ENCODE data around the gene NUDT5.
"Not testable (repeated sequence)": the region's sequence is repeated elsewhere in the genome, so short reads cannot be mapped to it uniquely, and the experiment has no call there.

The NUDT5 gene

GRCh38 chr10:12235116-12235694 lies 39.5 kb upstream of the NUDT5 start:
- no peak for TF ChIP-seq CTCF (conservative IDR thresholded peaks at IDR 0.05; ENCODE audit: low read length)
- no peak overlapping the region for H3K4me3 ChIP-seq (ENCODE audit: low read length)
- DNase-seq (ENCODE audit: low read depth), result no peak

- DNase-seq (ENCODE audit: low read depth); H3K4me3 ChIP-seq (ENCODE audit: low read length): not testable (repeated sequence)
Measured at GRCh38 chr10:12234687-12235086, 39.0 kb upstream of the NUDT5 start.

GRCh38 chr10:12228851-12229250 lies 33.2 kb upstream of the NUDT5 start:
- H3K4me3 ChIP-seq (ENCODE audit: low read length), result no peak overlapping the region
- TF ChIP-seq CTCF (conservative IDR thresholded peaks at IDR 0.05; ENCODE audit: low read length), result no peak
- DNase-seq (ENCODE audit: low read depth), result no peak

GRCh38 chr10:12226438-12226837 lies 30.7 kb upstream of the NUDT5 start:
- not testable (repeated sequence) for H3K4me3 ChIP-seq (ENCODE audit: low read length); DNase-seq (ENCODE audit: low read depth)

- no peak for DNase-seq (ENCODE audit: low read depth)
- H3K4me3 ChIP-seq (ENCODE audit: low read length), result no peak overlapping the region
- no peak for TF ChIP-seq CTCF (conservative IDR thresholded peaks at IDR 0.05; ENCODE audit: low read length)
Measured at GRCh38 chr10:12225444-12225843, 29.8 kb upstream of the NUDT5 start.

- no peak for TF ChIP-seq CTCF (conservative IDR thresholded peaks at IDR 0.05; ENCODE audit: low read length)
- DNase-seq (ENCODE audit: low read depth), result no peak
Measured at GRCh38 chr10:12221323-12222298, 25.9 kb upstream of the NUDT5 start.

GRCh38 chr10:12218991-12219390 lies 23.3 kb upstream of the NUDT5 start:
- no peak overlapping the region for H3K4me3 ChIP-seq (ENCODE audit: low read length)
- no peak for DNase-seq (ENCODE audit: low read depth)
- no peak for TF ChIP-seq CTCF (conservative IDR thresholded peaks at IDR 0.05; ENCODE audit: low read length)

More at GRCh38 chr10:12221323-12222298, 25.9 kb upstream of the NUDT5 start:
- H3K4me3 ChIP-seq (ENCODE audit: low read length), result no peak overlapping the region

- TF ChIP-seq CTCF (conservative IDR thresholded peaks at IDR 0.05; ENCODE audit: low read length), result peak; percentile 70
- no peak overlapping the region for H3K4me3 ChIP-seq (ENCODE audit: low read length)
- peak; percentile 77 for DNase-seq (ENCODE audit: low read depth)
Measured at GRCh38 chr10:12214763-12215218, 19.1 kb upstream of the NUDT5 start.
